HepG2 (cell line): ENCODE data around the gene ZNF217. TPM values are rescaled to one million over a fixed set of nuclear protein-coding genes. Genes with fewer than 3 reads are reported as not detected.
A peak's percentile ranks its signal among the peaks of the same experiment; 100 is the strongest.

Source experiments
- ATRX ChIP-seq: sonication (generic); formaldehyde crosslinking; IDR thresholded peaks from 2 replicates; pipeline ENCODE4 v1.4.0; 2020; ENCODE audit warnings: missing genetic modification reagents, borderline replicate concordance
- FOSL1 ChIP-seq: sonication (generic); formaldehyde crosslinking; IDR thresholded peaks from 2 replicates; pipeline ENCODE4 v1.9.0; 2021; ENCODE audit warnings: missing genetic modification reagents, borderline replicate concordance
- GTF3A ChIP-seq: sonication (generic); formaldehyde crosslinking; conservative IDR thresholded peaks from 2 replicates; pipeline ENCODE4 v1.4.0; 2020; ENCODE audit warnings: mild to moderate bottlenecking, missing genetic modification reagents
- HES4 ChIP-seq: sonication (generic); formaldehyde crosslinking; IDR thresholded peaks from 2 replicates; pipeline ENCODE4 v1.9.0; 2021; ENCODE audit warnings: mild to moderate bottlenecking, missing genetic modification reagents, borderline replicate concordance
- MAFK ChIP-seq, 2 experiments: IDR thresholded peaks in 1 of 2; conservative IDR thresholded peaks in 1 of 2; 2 replicates each; pipeline ENCODE4 v1.6.1; 2011; ENCODE audit warnings: improper control_type of control experiment in 2 of 2, low read length in 2 of 2
- NCOA5 ChIP-seq: sonication (generic); formaldehyde crosslinking; IDR thresholded peaks from 2 replicates; pipeline ENCODE4 v1.4.0; 2020; ENCODE audit warnings: missing genetic modification reagents
- RNF2 ChIP-seq: fragments of 450-650 bp; conservative IDR thresholded peaks from 2 replicates; pipeline ENCODE4 v1.6.1; 2016; ENCODE audit warnings: low read depth
- SMAD1 ChIP-seq: sonication (generic); formaldehyde crosslinking; IDR thresholded peaks from 2 replicates; pipeline ENCODE4 v1.4.0; 2020; ENCODE audit warnings: missing genetic modification reagents, low read depth, mild to moderate bottlenecking, borderline replicate concordance
- ZFX ChIP-seq: sonication (generic); formaldehyde crosslinking; IDR thresholded peaks from 2 replicates; pipeline ENCODE4 v1.4.0; 2020; ENCODE audit warnings: mild to moderate bottlenecking, low read depth, missing genetic modification reagents, moderate library complexity
- ZMAT3 ChIP-seq: sonication (generic); formaldehyde crosslinking; conservative IDR thresholded peaks from 2 replicates; pipeline ENCODE4 v1.7.0; 2021; ENCODE audit warnings: missing genetic modification reagents
- ZNF746 ChIP-seq: sonication (generic); formaldehyde crosslinking; IDR thresholded peaks from 2 replicates; pipeline ENCODE4 v1.8.0; 2022; ENCODE audit warnings: mild to moderate bottlenecking, missing genetic modification reagents
- polyA plus RNA-seq, 8 experiments: library from polyadenylated mRNA; depleted of rRNA in 3 of 8; stranded (reverse) in 7 of 8; unstranded in 1 of 8; fragments of >200 nt; fragmentation: Illumina TruSeq in 4 of 8; extraction: Trizol in 4 of 8; gene quantifications; 2 replicates each; pipeline versions ENCODE4 v1.2.1 to v1.2.3, GENCODE V29; 2011 to 2016; ENCODE audit warnings: low read depth in 4 of 8, missing spikeins in 1 of 8, mixed read lengths in 1 of 8; ENCODE audit not compliant: insufficient read depth in 1 of 8
- total RNA-seq, 5 experiments: library from RNA; depleted of rRNA; stranded (reverse); fragments of >200 nt; fragmentation: Illumina TruSeq; extraction: Trizol; gene quantifications; 2 replicates each; pipeline ENCODE4 v1.2.3, GENCODE V29; 2016; ENCODE audit warnings: low read depth in 1 of 5
- TF ChIP-seq, protein P1 (sequence below): sonication (generic); formaldehyde crosslinking; IDR thresholded peaks from 2 replicates; pipeline ENCODE4 v1.9.0; 2021; ENCODE audit warnings: mild to moderate bottlenecking, missing genetic modification reagents
- TF ChIP-seq, protein P2 (sequence below): sonication (generic); formaldehyde crosslinking; IDR thresholded peaks from 2 replicates; pipeline ENCODE4 v1.5.1; 2020; ENCODE audit warnings: mild to moderate bottlenecking, missing genetic modification reagents, moderate library complexity
- TF ChIP-seq, protein P3 (sequence below): sonication (generic); formaldehyde crosslinking; IDR thresholded peaks from 2 replicates; pipeline ENCODE4 v1.8.1; 2023; ENCODE audit warnings: mild to moderate bottlenecking, inconsistent platforms, moderate library complexity, missing genetic modification reagents, borderline replicate concordance
- TF ChIP-seq, protein P4 (sequence below): sonication (generic); formaldehyde crosslinking; IDR thresholded peaks from 2 replicates; pipeline ENCODE4 v1.4.0; 2020; ENCODE audit warnings: mild to moderate bottlenecking, missing genetic modification reagents

The ZNF217 gene
- total and polyA plus RNA-seq, 2 of the 13 experiments (the other 11 are each of a cell fraction or from before 2014, with no cell fraction given): 22.3 to 29.8 TPM

DNA sequence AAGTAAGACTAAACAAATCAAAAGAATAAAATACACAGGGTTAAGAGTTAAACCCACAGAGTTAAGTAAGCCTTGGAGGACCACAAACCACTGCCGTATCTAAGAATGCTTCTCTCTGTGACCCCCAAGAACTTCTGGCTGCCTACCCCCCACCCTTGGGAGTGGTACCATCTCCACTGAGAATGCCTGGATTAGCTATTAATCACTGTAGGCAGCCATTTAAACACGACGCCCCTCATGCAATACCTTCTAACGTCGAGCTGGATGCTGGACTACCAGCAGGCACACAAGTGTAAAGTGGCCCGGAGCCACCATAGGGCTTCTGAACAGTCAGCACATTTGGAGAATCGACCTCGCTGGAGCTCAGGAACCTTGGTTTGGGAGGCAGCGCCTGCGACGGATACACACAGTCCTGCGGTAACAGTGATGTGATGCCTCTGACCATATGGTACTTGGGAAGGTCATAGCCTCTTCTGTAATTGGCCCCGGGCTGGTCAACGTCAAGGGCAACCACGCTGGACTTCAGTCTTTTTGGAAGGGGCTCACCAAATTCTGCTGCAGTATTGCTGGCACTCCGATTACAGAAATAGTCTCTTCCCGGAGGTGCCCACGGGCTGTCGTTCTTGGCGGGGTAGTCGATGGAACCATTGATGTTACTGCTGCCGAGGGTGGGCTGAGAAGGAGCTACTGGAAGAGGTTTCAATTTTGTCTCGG is 18.0 kb downstream of the ZNF217 start (continued):
- no peak for TF ChIP-seq GTF3A (CRISPR knock-in tag)
- no peak for TF ChIP-seq FOSL1 (CRISPR knock-in tag)
- TF ChIP-seq, protein P1, sequence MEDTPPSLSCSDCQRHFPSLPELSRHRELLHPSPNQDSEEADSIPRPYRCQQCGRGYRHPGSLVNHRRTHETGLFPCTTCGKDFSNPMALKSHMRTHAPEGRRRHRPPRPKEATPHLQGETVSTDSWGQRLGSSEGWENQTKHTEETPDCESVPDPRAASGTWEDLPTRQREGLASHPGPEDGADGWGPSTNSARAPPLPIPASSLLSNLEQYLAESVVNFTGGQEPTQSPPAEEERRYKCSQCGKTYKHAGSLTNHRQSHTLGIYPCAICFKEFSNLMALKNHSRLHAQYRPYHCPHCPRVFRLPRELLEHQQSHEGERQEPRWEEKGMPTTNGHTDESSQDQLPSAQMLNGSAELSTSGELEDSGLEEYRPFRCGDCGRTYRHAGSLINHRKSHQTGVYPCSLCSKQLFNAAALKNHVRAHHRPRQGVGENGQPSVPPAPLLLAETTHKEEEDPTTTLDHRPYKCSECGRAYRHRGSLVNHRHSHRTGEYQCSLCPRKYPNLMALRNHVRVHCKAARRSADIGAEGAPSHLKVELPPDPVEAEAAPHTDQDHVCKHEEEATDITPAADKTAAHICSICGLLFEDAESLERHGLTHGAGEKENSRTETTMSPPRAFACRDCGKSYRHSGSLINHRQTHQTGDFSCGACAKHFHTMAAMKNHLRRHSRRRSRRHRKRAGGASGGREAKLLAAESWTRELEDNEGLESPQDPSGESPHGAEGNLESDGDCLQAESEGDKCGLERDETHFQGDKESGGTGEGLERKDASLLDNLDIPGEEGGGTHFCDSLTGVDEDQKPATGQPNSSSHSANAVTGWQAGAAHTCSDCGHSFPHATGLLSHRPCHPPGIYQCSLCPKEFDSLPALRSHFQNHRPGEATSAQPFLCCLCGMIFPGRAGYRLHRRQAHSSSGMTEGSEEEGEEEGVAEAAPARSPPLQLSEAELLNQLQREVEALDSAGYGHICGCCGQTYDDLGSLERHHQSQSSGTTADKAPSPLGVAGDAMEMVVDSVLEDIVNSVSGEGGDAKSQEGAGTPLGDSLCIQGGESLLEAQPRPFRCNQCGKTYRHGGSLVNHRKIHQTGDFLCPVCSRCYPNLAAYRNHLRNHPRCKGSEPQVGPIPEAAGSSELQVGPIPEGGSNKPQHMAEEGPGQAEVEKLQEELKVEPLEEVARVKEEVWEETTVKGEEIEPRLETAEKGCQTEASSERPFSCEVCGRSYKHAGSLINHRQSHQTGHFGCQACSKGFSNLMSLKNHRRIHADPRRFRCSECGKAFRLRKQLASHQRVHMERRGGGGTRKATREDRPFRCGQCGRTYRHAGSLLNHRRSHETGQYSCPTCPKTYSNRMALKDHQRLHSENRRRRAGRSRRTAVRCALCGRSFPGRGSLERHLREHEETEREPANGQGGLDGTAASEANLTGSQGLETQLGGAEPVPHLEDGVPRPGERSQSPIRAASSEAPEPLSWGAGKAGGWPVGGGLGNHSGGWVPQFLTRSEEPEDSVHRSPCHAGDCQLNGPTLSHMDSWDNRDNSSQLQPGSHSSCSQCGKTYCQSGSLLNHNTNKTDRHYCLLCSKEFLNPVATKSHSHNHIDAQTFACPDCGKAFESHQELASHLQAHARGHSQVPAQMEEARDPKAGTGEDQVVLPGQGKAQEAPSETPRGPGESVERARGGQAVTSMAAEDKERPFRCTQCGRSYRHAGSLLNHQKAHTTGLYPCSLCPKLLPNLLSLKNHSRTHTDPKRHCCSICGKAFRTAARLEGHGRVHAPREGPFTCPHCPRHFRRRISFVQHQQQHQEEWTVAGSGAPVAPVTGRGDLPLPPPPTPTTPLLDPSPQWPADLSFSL (CRISPR knock-in tag): 0 out of 2 replicates have a peak, but pooled peaks have one; percentile 40
- no peak for TF ChIP-seq ZNF746
- TF ChIP-seq HES4 (CRISPR knock-in tag): no peak
- TF ChIP-seq NCOA5: no peak
- no peak for TF ChIP-seq ZMAT3 (CRISPR knock-in tag)
- no peak for TF ChIP-seq ZFX (CRISPR knock-in tag)
- no peak for TF ChIP-seq ATRX (CRISPR knock-in tag)
- TF ChIP-seq RNF2: no peak
- TF ChIP-seq, protein P2, sequence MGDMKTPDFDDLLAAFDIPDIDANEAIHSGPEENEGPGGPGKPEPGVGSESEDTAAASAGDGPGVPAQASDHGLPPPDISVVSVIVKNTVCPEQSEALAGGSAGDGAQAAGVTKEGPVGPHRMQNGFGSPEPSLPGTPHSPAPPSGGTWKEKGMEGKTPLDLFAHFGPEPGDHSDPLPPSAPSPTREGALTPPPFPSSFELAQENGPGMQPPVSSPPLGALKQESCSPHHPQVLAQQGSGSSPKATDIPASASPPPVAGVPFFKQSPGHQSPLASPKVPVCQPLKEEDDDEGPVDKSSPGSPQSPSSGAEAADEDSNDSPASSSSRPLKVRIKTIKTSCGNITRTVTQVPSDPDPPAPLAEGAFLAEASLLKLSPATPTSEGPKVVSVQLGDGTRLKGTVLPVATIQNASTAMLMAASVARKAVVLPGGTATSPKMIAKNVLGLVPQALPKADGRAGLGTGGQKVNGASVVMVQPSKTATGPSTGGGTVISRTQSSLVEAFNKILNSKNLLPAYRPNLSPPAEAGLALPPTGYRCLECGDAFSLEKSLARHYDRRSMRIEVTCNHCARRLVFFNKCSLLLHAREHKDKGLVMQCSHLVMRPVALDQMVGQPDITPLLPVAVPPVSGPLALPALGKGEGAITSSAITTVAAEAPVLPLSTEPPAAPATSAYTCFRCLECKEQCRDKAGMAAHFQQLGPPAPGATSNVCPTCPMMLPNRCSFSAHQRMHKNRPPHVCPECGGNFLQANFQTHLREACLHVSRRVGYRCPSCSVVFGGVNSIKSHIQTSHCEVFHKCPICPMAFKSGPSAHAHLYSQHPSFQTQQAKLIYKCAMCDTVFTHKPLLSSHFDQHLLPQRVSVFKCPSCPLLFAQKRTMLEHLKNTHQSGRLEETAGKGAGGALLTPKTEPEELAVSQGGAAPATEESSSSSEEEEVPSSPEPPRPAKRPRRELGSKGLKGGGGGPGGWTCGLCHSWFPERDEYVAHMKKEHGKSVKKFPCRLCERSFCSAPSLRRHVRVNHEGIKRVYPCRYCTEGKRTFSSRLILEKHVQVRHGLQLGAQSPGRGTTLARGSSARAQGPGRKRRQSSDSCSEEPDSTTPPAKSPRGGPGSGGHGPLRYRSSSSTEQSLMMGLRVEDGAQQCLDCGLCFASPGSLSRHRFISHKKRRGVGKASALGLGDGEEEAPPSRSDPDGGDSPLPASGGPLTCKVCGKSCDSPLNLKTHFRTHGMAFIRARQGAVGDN (CRISPR knock-in tag): peak; percentile 7; the same call in 1 of the 2 replicates
- peak; percentile 62 to 72 for TF ChIP-seq MAFK (conservative IDR thresholded peaks at IDR 0.05 in 1 of 2, IDR thresholded peaks at IDR 0.05 in 1 of 2; ENCODE audit: low read length in 2 of 2)
- no peak for TF ChIP-seq SMAD1
- TF ChIP-seq, protein P3, sequence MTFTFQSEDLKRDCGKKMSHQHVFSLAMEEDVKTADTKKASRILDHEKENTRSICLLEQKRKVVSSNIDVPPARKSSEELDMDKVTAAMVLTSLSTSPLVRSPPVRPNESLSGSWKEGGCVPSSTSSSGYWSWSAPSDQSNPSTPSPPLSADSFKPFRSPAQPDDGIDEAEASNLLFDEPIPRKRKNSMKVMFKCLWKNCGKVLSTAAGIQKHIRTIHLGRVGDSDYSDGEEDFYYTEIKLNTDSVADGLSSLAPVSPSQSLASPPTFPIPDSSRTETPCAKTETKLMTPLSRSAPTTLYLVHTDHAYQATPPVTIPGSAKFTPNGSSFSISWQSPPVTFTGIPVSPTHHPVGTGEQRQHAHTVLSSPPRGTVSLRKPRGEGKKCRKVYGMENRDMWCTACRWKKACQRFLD (CRISPR knock-in tag): no peak
- TF ChIP-seq, protein P4, sequence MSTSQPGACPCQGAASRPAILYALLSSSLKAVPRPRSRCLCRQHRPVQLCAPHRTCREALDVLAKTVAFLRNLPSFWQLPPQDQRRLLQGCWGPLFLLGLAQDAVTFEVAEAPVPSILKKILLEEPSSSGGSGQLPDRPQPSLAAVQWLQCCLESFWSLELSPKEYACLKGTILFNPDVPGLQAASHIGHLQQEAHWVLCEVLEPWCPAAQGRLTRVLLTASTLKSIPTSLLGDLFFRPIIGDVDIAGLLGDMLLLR (CRISPR knock-in tag): no peak
